Endothelial cell of umbilical vein (primary cell): ENCODE data around the gene TBC1D9B. TPM values are rescaled to one million over a fixed set of nuclear protein-coding genes. Genes with fewer than 3 reads are reported as not detected.

Experiments
- BruUV-seq: library from RNA; stranded (reverse); fragments of 400-500 nt; replicated peaks from 2 replicates; lab custom pipeline; 2021; lab: Mats Ljungman, UMichigan
- CTCF ChIA-PET: fragments of 300-600, 350-600 bp; sonication (Branson Sonifier 250); formaldehyde crosslinking; loops from one replicate; lab custom pipeline; 2021; ENCODE audit warnings: antibody characterized with exemption, inconsistent platforms; lab: Charles Lee
- POLR2A ChIA-PET: fragments of 300-600, 350-600 bp; sonication (Branson Sonifier 250); formaldehyde crosslinking; loops from one replicate; lab custom pipeline; 2021; ENCODE audit warnings: antibody characterized with exemption, inconsistent platforms; lab: Charles Lee
- DNase-seq: peaks from one replicate; pipeline ENCODE4 v3.0.0-alpha.2; 2011; ENCODE audit warnings: low read depth, low spot score
- FAIRE-seq: peaks from 2 replicates; lab custom pipeline; 2011; peaks lifted over from hg19 to GRCh38; lab: Jason Lieb, UNC
- H2AFZ ChIP-seq: 2 replicates; pipeline ENCODE4 v1.6.0; 2012; ENCODE audit warnings: low read depth, low read length, control low read depth, inconsistent platforms
- H3K27ac ChIP-seq: 2 replicates; pipeline ENCODE4 v1.5.1; 2011; ENCODE audit warnings: low read depth, mild to moderate bottlenecking, control low read depth, low read length, moderate library complexity; ENCODE audit not compliant: insufficient read depth
- H3K27me3 ChIP-seq, 2 experiments: 2 replicates each; pipeline versions ENCODE4 v1.6.0 to v1.6.1; 2011; ENCODE audit warnings: low read length in 2 of 2, mixed read lengths in 1 of 2; ENCODE audit not compliant: control insufficient read depth in 2 of 2, insufficient read depth in 2 of 2
- H3K36me3 ChIP-seq, 2 experiments: 2 replicates in 1 of 2; 3 replicates in 1 of 2; pipeline ENCODE4 v1.5.1; 2011; ENCODE audit warnings: low read length in 2 of 2, mild to moderate bottlenecking in 1 of 2, moderate library complexity in 1 of 2; ENCODE audit not compliant: control insufficient read depth in 2 of 2, insufficient read depth in 2 of 2; ENCODE audit errors: extremely low read depth in 1 of 2
- H3K4me1 ChIP-seq: 3 replicates; pipeline ENCODE4 v1.5.1; 2011; ENCODE audit warnings: mild to moderate bottlenecking, low read length; ENCODE audit not compliant: control insufficient read depth, insufficient read depth; ENCODE audit errors: extremely low read depth
- H3K4me2 ChIP-seq: 2 replicates; pipeline ENCODE4 v1.6.1; 2011; ENCODE audit warnings: low read length, control low read depth, mixed read lengths; ENCODE audit not compliant: insufficient read depth
- H3K4me3 ChIP-seq, 3 experiments: fragments of 200-600 bp in 1 of 3; sonication (generic), shearing (Covaris generic) in 1 of 3; replicated peaks in 1 of 3; 2 replicates each; pipeline ENCODE4 v1.5.1; 2011 to 2016; ENCODE audit warnings: control low read depth in 3 of 3, low read length in 3 of 3, mild to moderate bottlenecking in 2 of 3, inconsistent platforms in 1 of 3, low read depth in 1 of 3, moderate library complexity in 1 of 3; ENCODE audit not compliant: insufficient read depth in 1 of 3
- H3K79me2 ChIP-seq: 2 replicates; pipeline ENCODE4 v1.6.0; 2012; ENCODE audit warnings: low read length, inconsistent platforms; ENCODE audit not compliant: control insufficient read depth, insufficient read depth
- H3K9ac ChIP-seq: replicated peaks from 2 replicates; pipeline ENCODE3; 2011; ENCODE audit warnings: low read length, control low read depth; ENCODE audit not compliant: insufficient read depth; ENCODE audit errors: extremely low read depth
- H3K9me1 ChIP-seq: replicated peaks from 3 replicates; pipeline ENCODE4 v1.6.0; 2011; ENCODE audit warnings: mild to moderate bottlenecking, low read length; ENCODE audit not compliant: control insufficient read depth, insufficient read depth; ENCODE audit errors: extremely low read depth
- H3K9me3 ChIP-seq: replicated peaks from 2 replicates; pipeline ENCODE4 v1.5.1; 2012; ENCODE audit warnings: low read length, inconsistent platforms; ENCODE audit not compliant: control insufficient read depth, insufficient read depth
- H4K20me1 ChIP-seq: replicated peaks from 2 replicates; pipeline ENCODE3; 2011; ENCODE audit warnings: mild to moderate bottlenecking, low read length; ENCODE audit not compliant: control insufficient read depth, insufficient read depth; ENCODE audit errors: extremely low read depth
- CTCF ChIP-seq, 2 donors: IDR thresholded peaks; 1 replicate in 1 of 2; 2 replicates in 1 of 2; pipeline ENCODE4 v1.5.1; 2011; ENCODE audit warnings: low read length in 2 of 2, mild to moderate bottlenecking in 2 of 2, moderate library complexity in 2 of 2, control low read depth in 1 of 2, inconsistent platforms in 1 of 2, low read depth in 1 of 2; ENCODE audit not compliant: insufficient read depth in 1 of 2; ENCODE audit errors: extremely low read depth in 1 of 2
- EZH2 ChIP-seq: IDR thresholded peaks from 2 replicates; pipeline ENCODE4 v1.6.1; 2012; ENCODE audit warnings: borderline replicate concordance, low read depth, mild to moderate bottlenecking, moderate library complexity, low read length, inconsistent platforms; ENCODE audit not compliant: severe bottlenecking
- FOS ChIP-seq: IDR thresholded peaks from 2 replicates; pipeline ENCODE4 v1.6.1; 2011; ENCODE audit warnings: mild to moderate bottlenecking, low read length, moderate library complexity, borderline replicate concordance; ENCODE audit not compliant: insufficient read depth
- GATA2 ChIP-seq: IDR thresholded peaks from 2 replicates; pipeline ENCODE4 v1.7.0; 2011; ENCODE audit warnings: low read depth, mild to moderate bottlenecking, moderate library complexity, mixed read lengths, low read length; ENCODE audit not compliant: insufficient read length, insufficient read depth
- JUN ChIP-seq: IDR thresholded peaks from 2 replicates; pipeline ENCODE4 v1.6.1; 2011; ENCODE audit warnings: borderline replicate concordance, low read depth; ENCODE audit not compliant: insufficient read length, insufficient read depth
- MAX ChIP-seq: IDR thresholded peaks from 2 replicates; pipeline ENCODE4 v1.6.1; 2011; ENCODE audit not compliant: insufficient read depth, insufficient read length
- MYC ChIP-seq: IDR thresholded peaks from one replicate; pipeline ENCODE4 v1.6.1; 2011; ENCODE audit warnings: mild to moderate bottlenecking, low read depth, low read length
- POLR2A ChIP-seq: IDR thresholded peaks from 2 replicates; pipeline ENCODE4 v1.6.1; 2012; ENCODE audit warnings: low read depth, mild to moderate bottlenecking, control low read depth, low read length
- POLR2AphosphoS5 ChIP-seq: IDR thresholded peaks from 2 replicates; pipeline ENCODE4 v1.6.1; 2012; ENCODE audit warnings: low read depth, mild to moderate bottlenecking, control low read depth, low read length, moderate library complexity; ENCODE audit not compliant: insufficient read depth
- dilution Hi-C: fragments of 300-500 bp; cut with MboI; formaldehyde crosslinking; loops from one replicate; pipeline ENCODE4 v1.15.0; 2019; ENCODE audit warnings: low sequenced_read_pairs; ENCODE audit not compliant: extremely low pct_ligation_motif_present
- intact Hi-C: fragments of 100-400 bp; cut with micrococcal nuclease; formaldehyde crosslinking; loops from one replicate; pipeline ENCODE4 v1.10.0; 2022
- polyA plus RNA-seq, 4 experiments: library from polyadenylated mRNA; depleted of rRNA in 3 of 4; stranded (reverse) in 3 of 4; unstranded in 1 of 4; fragments of >200 nt; gene quantifications; 2 replicates each; pipeline versions ENCODE4 v1.2.1 to v1.2.3, GENCODE V29; 2011 to 2012; ENCODE audit warnings: missing spikeins in 1 of 4
- total RNA-seq: library from RNA; stranded (reverse); gene quantifications from 2 replicates; pipeline ENCODE4 v1.2.3, GENCODE V29; 2021

Gene TBC1D9B
- total and polyA plus RNA-seq, 2 donors (not counting 3 experiments of a cell fraction or from before 2014, with no cell fraction given): 82.8 to 150 TPM

- Histone ChIP-seq H3K9me1 (no peaks in the 10 kb centered on the region), H3K4me2 (no peak overlapping the region), H3K79me2 (no peaks in the 10 kb centered on the region), H3K27ac (no peak overlapping the region), H3K4me3 (no peak overlapping the region), H3K27me3 (no peaks in the 10 kb centered on the region), H2AFZ (no peak overlapping the region), H3K36me3 (peaks cover 2 to 68% of the 10 kb centered on the region in 2 experiments), H3K9ac (no peak overlapping the region), H3K4me1 (no peaks in the 10 kb centered on the region), H4K20me1 (no peaks in the 10 kb centered on the region), H3K9me3 (no peaks in the 10 kb centered on the region)
- POLR2A ChIA-PET: no interaction called here
- intact Hi-C loops: loop anchor here (1.0 kb wide), 2 partner anchors 34 to 219 kb away; no protein-coding TSS in a partner anchor
- DNase-seq (no peak), FAIRE-seq (no peak)
- dilution Hi-C loops: no loop called here
- no peak for TF ChIP-seq MAX
- TF ChIP-seq JUN: no peak
- no peak for TF ChIP-seq POLR2A
- TF ChIP-seq MYC: no peak
- TF ChIP-seq EZH2: no peak
- TF ChIP-seq POLR2AphosphoS5: no peak
- no peak for TF ChIP-seq FOS
- no peak for TF ChIP-seq CTCF (IDR thresholded peaks at IDR 0.05; ENCODE audit: extremely low read depth in 1 of 2, insufficient read depth in 1 of 2, low read depth in 1 of 2, low read length in 2 of 2)
- no peak for TF ChIP-seq GATA2
- no TSS peak for BruUV-seq
- CTCF ChIA-PET: interaction anchor here (0.9 kb wide), 1 partner anchor 69 kb away, joined by 3 read pairs; no protein-coding TSS in a partner anchor
Observed at GRCh38 chr5:179870952-179871351, 36.7 kb downstream of the TBC1D9B start.
